ENCODE data around the gene PLD1.

Gene PLD1

GRCh38 chr3:171688593-171688992, 121.7 kb downstream of the PLD1 start:
- FAIRE-seq = no peak

DNA sequence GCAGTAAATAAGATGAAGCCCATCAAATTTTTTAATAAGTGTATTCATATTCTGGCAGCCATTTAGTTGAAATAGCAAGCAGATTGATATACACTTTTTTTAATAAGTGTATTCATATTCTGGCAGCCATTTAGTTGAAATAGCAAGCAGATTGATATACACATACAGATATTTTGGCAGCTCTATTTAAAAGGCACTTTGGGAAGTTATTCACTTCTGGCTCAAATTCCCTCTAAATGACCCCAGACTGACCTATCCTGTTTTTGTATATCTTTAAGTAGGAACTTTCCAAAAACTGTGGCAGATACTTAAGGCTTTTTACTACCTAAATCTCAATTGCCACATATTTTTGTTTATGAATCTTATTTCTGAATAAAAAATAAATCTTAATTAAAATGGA, 122.3 kb downstream of the PLD1 start:
- no peak for FAIRE-seq

DNA sequence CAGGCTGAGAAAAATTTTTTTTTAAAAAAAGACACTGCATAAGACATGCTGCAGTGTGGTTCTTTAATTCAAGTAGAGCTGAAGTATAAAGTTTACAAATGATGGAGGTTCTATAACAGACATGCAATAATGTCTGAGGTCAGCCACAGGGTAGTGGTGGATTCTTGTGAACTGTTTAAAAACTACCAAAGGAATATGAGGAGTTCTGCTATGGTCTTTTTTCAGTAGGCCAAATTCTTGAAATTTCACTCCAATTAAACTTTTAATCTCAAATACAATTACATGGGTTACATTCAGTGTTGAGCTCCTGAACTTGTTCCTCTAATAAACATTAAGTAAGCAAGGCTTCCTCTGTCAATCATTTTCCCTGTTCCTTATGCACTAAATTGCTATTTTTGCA, 122.7 kb downstream of the PLD1 start:
- no peak for FAIRE-seq

DNA sequence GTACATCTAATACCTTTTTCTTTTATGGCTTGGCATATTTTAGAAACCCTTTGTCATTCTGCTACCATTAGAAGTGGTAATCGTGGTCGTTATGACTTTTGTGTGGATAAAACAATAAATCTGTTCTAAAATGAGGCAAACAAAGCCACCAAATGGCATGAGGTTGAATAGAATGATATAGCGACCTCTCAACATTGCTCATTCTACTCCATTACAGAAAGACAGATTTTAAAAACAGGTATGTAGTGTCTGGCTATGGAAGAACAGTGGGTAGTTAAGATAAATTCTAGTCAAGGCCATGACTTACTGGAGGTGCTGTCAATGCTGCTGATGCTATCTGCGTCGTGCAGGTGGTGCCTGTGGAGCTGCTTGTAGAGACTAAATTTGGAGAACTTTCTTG, 123.2 kb downstream of the PLD1 start:
- FAIRE-seq = no peak

GRCh38 chr3:171685116-171685895, 125.0 kb downstream of the PLD1 start:
- FAIRE-seq = no peak

- no peak for FAIRE-seq
Measured at GRCh38 chr3:171684221-171684620, 126.1 kb downstream of the PLD1 start.

DNA sequence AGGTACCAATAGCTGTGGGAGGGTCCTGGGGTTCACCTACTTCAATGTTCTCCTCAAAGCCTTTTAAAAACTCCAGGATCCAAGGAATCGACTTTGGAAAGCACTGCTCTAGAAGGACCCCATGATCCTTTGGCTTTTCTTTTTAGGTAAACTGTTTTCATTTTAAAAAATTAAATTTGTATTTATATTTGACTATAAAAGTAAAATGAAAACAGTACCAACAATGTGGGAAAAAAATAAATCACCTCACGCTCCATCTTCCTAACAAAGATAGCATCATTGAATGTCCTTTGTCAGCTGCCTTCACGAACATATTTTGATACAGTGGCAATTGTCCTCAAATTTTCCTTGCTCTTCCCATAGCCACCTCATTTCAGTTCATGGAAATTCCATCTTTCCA, 127.5 kb downstream of the PLD1 start:
- no peak for FAIRE-seq

DNA sequence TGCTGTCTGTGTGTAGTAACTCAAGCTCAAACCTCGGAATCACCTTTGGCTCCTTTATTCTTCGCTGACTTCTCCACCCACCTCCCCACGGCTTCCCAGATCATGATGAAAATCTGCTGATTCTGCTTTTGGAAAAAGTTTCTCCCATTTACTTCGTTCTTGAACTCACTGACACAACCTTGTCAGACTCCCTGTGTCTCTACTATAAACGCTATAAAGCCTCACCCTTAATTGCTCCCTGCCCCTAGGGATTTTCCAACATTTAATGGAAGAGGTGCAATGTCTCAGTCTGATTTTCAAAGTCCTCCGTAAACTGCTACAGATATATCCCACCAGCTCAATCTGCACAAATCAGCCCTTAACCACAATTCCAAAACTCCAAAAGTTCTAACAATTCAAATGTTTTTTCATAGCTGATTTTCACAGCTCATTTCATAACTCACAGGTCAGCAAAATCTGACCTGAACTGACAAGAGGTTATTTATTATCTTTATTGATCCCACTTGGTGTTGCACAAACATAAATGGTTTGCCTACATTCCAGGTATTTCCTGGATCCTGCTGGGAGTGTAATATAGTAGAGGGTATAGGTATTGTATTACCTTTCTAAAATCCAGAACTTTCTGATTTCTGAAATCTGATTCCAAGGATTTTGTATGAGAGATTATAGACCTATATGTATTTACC, 129.4 kb downstream of the PLD1 start:
- FAIRE-seq = no peak

- no peak for FAIRE-seq
Measured at GRCh38 chr3:171678971-171679492, 131.3 kb downstream of the PLD1 start.

DNA sequence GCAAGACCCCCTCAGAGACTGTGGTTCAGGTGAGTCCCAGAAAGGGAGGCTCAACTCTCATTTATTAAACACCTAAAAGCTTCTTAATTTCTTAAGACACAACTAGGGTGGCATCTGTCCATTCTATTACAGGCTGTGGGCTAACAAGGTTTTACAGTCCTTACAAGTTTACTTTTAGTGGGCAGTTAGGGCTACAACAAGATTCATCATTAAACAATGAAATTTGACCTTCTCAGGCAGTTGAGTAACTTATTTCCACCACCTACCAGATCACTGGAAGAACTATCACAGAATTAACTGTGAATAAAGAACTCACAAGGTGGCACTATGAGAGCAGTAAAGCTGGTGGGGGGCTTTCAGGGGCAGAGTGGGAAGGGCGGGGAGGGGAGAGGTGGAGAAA, 132.6 kb downstream of the PLD1 start:
- FAIRE-seq = no peak

DNA sequence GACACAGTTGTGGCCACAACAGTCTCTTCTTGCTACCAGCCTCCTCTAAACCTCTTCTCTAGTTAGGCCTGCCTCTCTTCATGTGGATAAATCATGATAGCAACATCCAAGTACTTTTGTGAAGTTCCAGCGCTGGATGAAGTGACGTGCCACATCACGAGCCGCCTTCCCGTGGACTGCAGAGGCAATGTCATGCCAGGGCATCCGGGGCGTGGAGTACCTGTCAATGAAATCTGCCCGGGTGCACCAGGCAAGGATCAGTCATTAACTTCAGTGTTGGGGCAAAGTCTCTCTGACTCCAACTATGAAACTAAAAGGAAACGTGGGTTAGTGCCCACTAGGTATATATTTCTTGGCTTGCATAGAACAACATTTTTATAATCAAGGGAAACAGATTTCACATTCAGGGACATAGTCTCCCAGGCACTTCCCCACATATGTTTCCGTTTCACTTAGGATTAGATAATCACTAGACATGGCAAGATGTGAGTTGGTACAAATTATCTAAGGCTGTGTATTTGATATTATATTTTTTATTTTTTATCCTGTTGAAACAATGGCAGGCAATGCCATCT, 133.6 kb downstream of the PLD1 start:
- FAIRE-seq = no peak

DNA sequence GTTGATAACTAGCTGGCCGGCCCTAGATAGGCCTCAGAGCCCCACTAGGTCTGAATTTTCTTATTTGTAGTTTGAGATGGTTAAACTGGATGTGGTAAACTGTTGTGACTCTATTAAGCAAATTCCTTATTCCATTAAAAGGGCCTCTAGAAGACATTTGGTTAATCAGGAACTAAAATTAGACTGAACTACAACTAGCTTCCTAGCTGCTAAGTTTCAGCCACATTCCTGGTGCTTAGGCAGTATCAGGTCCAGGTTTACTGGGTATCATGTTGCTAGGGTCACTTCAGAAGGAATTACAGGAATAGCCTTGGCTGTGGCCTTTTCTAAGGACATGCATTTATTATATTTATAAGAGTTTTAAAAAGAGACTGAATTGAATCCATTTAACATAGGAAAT, 136.3 kb downstream of the PLD1 start:
- FAIRE-seq = no peak

DNA sequence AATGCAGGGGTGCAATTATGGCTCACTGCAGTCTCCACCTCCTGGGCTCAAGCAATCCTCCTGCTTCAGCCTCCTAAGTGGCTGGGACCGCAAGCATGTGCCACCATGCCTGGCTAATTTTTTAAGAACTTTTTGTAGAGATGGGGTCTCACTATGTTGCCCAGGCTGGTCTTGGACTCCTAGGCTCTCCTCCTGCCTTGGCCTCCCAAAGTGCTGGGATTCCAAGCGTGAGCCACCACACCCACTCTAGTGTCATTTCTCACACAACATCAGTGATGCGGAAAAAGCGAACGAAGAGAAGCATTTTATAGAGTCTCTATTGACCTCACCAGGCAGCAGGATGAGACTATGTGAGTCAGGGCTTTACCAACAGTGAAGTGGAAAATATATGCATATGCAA, 137.7 kb downstream of the PLD1 start:
- no peak for FAIRE-seq

- no peak for FAIRE-seq
Measured at GRCh38 chr3:171672124-171672523, 138.2 kb downstream of the PLD1 start.

DNA sequence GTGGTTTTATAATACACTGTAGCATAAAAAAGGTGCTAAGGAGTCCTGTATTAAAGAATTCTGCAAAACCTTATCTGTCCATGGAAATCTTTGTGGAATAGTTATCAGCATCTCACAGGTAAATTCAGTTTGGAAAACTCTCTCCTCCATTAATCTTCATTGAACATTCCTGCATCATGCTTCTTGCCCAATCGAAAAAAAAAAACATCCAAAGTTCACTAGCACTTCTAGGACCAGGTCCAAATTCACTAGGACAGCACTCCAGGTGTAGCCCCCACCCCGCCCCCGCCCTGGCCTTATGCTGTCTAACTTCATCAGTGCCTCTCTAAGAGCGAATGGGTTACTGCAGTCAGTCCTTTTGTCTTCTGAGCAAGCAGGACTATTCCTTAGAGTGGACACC, 138.6 kb downstream of the PLD1 start:
- FAIRE-seq = no peak

DNA sequence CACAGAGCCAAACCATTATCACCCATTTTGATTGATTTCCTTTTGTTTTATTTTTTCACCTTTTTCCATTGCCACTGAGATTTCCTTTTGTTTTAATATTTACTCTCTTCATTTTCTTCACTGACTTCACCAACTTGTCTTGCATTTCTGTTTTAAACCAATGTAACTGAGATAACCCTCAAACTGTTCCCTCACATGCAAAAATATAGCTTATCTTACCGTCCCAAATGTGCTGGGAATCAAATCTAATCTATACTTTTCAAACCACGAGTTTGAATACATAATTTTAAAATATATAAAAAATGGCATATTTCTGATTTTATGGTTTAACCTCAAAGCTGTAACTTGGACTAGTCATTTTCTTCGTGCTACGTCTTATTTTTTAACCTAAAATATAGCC, 143.8 kb downstream of the PLD1 start:
- FAIRE-seq = no peak

- FAIRE-seq = no peak
Measured at GRCh38 chr3:171663805-171664204, 146.5 kb downstream of the PLD1 start.

- no peak for FAIRE-seq
Measured at GRCh38 chr3:171661484-171661883, 148.8 kb downstream of the PLD1 start.

- no peak for FAIRE-seq
Measured at GRCh38 chr3:171660188-171660587, 150.1 kb downstream of the PLD1 start.

DNA sequence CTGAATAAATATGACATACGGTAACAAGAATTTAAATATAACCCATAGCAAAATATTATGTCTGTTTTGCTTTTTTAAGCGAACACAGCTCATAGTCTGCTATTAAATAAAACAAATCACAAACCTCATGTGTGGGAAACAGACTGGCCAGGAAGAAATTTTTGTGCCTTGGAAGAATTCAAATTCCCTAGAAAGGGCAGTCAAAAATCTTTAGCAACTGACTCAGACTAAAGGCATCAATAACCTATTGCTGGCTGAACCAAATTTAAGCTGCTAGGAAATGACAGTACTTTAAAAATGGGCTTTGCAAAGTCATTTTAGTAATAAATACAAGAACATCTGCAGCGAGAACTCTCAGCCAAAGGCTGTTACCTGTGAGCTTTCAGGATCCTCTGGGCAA, 151.4 kb downstream of the PLD1 start:
- FAIRE-seq = no peak

GRCh38 chr3:171654809-171655208, 155.5 kb downstream of the PLD1 start:
- no peak for FAIRE-seq

DNA sequence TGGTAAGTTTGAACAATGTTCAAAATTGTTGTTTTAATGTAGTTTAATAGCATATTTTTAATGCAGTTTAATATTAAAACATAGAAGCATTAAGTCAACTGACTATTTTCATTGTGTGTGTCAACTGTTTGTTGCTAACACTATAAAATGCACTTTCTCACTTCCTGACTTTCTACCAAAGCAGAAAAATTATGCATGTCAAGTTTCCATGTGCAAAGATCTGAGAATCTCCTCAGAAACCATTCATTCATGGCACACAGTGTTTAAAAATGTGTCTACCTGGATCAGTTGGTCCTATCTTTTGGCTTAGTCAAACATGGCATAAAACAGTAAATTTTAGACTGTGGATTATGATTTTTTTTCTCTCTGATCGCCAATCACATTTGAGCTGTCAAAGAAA, 156.0 kb downstream of the PLD1 start:
- no peak for FAIRE-seq

GRCh38 chr3:171653701-171654100, 156.6 kb downstream of the PLD1 start:
- no peak for FAIRE-seq

GRCh38 chr3:171652932-171653331, 157.4 kb downstream of the PLD1 start:
- FAIRE-seq = no peak

Data from TTC549 (cell line).